OCI-LY1 (cell line): ENCODE data around the gene FBN2.

Experiments used
- H2AFZ ChIP-seq: fragments of 200-600 bp; sonication (generic), shearing (Covaris generic); 2 replicates; pipeline ENCODE4 v1.6.0; 2014; ENCODE audit warnings: antibody characterized with exemption, mild to moderate bottlenecking, low read length
- H3F3A ChIP-seq: fragments of 200-600 bp; sonication (generic), shearing (Covaris generic); 2 replicates; pipeline ENCODE4 v1.6.0; 2014; ENCODE audit warnings: mild to moderate bottlenecking, antibody characterized with exemption, low read length, moderate library complexity; ENCODE audit not compliant: insufficient read depth
- H3K27ac ChIP-seq: fragments of 200-600 bp; sonication (generic); 2 replicates; pipeline ENCODE4 v1.5.1; 2014; ENCODE audit warnings: low read length, mixed run types, mild to moderate bottlenecking, low read depth; ENCODE audit not compliant: poor library complexity, severe bottlenecking
- H3K27me3 ChIP-seq: fragments of 200-600 bp; sonication (generic); 2 replicates; pipeline ENCODE4 v1.6.0; 2014; ENCODE audit warnings: antibody characterized with exemption, mild to moderate bottlenecking, low read length, moderate library complexity; ENCODE audit not compliant: insufficient read depth
- H3K36me3 ChIP-seq: fragments of 200-600 bp; sonication (generic); 2 replicates; pipeline ENCODE4 v1.6.1; 2014; ENCODE audit warnings: mild to moderate bottlenecking, antibody characterized with exemption, low read length, moderate library complexity, mixed read lengths; ENCODE audit not compliant: insufficient read depth
- H3K4me1 ChIP-seq: fragments of 200-600 bp; sonication (generic); 2 replicates; pipeline ENCODE4 v1.5.1; 2014; ENCODE audit warnings: mild to moderate bottlenecking, low read length, moderate library complexity; ENCODE audit not compliant: insufficient read depth, severe bottlenecking
- H3K4me2 ChIP-seq: fragments of 200-600 bp; sonication (generic), shearing (Covaris generic); 2 replicates; pipeline ENCODE4 v1.6.1; 2014; ENCODE audit warnings: low read length
- H3K4me3 ChIP-seq: fragments of 200-600 bp; sonication (generic); 2 replicates; pipeline ENCODE4 v1.5.1; 2014; ENCODE audit warnings: low read length, low read depth, mild to moderate bottlenecking, mixed read lengths; ENCODE audit not compliant: poor library complexity, severe bottlenecking
- H3K79me2 ChIP-seq: fragments of 200-600 bp; shearing (Covaris generic); 2 replicates; pipeline ENCODE4 v1.6.1; 2016; ENCODE audit warnings: mixed run types, low read length, mixed read lengths; ENCODE audit not compliant: insufficient read depth
- H3K9ac ChIP-seq: fragments of 200-600 bp; sonication (generic), shearing (Covaris generic); 2 replicates; pipeline ENCODE4 v1.6.1; 2014; ENCODE audit warnings: mild to moderate bottlenecking, low read length, mixed read lengths
- H3K9me2 ChIP-seq: fragments of 200-600 bp; sonication (generic), shearing (Covaris generic); 2 replicates; pipeline ENCODE4 v1.6.1; 2014; ENCODE audit warnings: low read depth, mild to moderate bottlenecking, low read length, mixed read lengths
- H3K9me3 ChIP-seq: fragments of 200-600 bp; shearing (Covaris generic); 2 replicates; pipeline ENCODE4 v1.6.1; 2014; ENCODE audit warnings: low read length, mixed read lengths
- H4K20me1 ChIP-seq: fragments of 200-600 bp; sonication (generic), shearing (Covaris generic); 2 replicates; pipeline ENCODE4 v1.6.0; 2016; ENCODE audit warnings: mild to moderate bottlenecking, low read length; ENCODE audit not compliant: insufficient read depth
- EZH2 ChIP-seq: fragments of 200-600 bp; sonication (generic), shearing (Covaris generic); IDR thresholded peaks from 2 replicates; pipeline ENCODE4 v1.8.0; 2017; ENCODE audit warnings: borderline replicate concordance, mixed run types, mild to moderate bottlenecking, antibody characterized with exemption, low read length, moderate library complexity, mixed read lengths
- TF ChIP-seq, protein P1 (sequence below): fragments of 200-600 bp; sonication (generic), shearing (Covaris generic); IDR thresholded peaks from 2 replicates; pipeline ENCODE4 v1.5.1; 2017; ENCODE audit warnings: mild to moderate bottlenecking, antibody characterized with exemption, low read length, moderate library complexity, mixed read lengths

FBN2 gene

GRCh38 chr5:128408622-128409021 is 129.4 kb downstream of the FBN2 start:
- no peak overlapping the region for H3K27ac ChIP-seq
- no peaks in the 10 kb centered on the region for H3K9me2 ChIP-seq
- no peak overlapping the region for H3K4me3 ChIP-seq
- no peaks in the 10 kb centered on the region for H3K36me3 ChIP-seq
- no peak overlapping the region for H3K9ac ChIP-seq
- H3K4me1 ChIP-seq = no peaks in the 10 kb centered on the region
- TF ChIP-seq EZH2 = no peak
- TF ChIP-seq, protein P1, sequence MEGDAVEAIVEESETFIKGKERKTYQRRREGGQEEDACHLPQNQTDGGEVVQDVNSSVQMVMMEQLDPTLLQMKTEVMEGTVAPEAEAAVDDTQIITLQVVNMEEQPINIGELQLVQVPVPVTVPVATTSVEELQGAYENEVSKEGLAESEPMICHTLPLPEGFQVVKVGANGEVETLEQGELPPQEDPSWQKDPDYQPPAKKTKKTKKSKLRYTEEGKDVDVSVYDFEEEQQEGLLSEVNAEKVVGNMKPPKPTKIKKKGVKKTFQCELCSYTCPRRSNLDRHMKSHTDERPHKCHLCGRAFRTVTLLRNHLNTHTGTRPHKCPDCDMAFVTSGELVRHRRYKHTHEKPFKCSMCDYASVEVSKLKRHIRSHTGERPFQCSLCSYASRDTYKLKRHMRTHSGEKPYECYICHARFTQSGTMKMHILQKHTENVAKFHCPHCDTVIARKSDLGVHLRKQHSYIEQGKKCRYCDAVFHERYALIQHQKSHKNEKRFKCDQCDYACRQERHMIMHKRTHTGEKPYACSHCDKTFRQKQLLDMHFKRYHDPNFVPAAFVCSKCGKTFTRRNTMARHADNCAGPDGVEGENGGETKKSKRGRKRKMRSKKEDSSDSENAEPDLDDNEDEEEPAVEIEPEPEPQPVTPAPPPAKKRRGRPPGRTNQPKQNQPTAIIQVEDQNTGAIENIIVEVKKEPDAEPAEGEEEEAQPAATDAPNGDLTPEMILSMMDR = no peak
- H3F3A ChIP-seq = no peaks in the 10 kb centered on the region
- no peaks in the 10 kb centered on the region for H3K79me2 ChIP-seq
- no peaks in the 10 kb centered on the region for H4K20me1 ChIP-seq
- H3K9me3 ChIP-seq = no peaks in the 10 kb centered on the region
- H3K4me2 ChIP-seq = no peak overlapping the region
- H2AFZ ChIP-seq = no peak overlapping the region
- H3K27me3 ChIP-seq = no peaks in the 10 kb centered on the region

GRCh38 chr5:128407944-128408343 is 130.1 kb downstream of the FBN2 start:
- TF ChIP-seq EZH2 = no peak
- TF ChIP-seq, protein P1 = no peak
- Histone ChIP-seq H3K9ac (no peak overlapping the region), H3K36me3 (no peaks in the 10 kb centered on the region)

DNA sequence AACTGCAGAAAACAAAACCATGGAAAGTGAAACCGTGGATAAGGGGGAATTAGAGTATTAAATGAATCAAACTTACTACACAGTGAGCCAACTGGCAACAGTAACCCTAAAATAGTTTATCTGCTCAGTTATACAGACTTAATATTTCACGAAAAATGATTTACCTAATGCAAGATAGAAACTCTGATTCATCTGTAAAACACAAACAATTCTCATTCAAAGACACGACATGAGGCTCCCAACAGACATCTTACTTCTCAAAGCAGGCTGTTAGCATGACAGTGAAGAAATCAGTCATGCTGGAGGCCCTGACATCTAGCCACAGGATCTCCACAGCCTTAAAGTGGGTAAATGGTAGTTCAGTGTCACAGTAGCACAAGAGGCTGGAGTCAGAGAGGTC is 131.2 kb downstream of the FBN2 start:
- no peaks in the 10 kb centered on the region for H3F3A ChIP-seq
- no peaks in the 10 kb centered on the region for H3K4me1 ChIP-seq
- no peak overlapping the region for H3K27ac ChIP-seq
- H3K4me3 ChIP-seq = no peak overlapping the region
- no peaks in the 10 kb centered on the region for H3K9me3 ChIP-seq
- H3K4me2 ChIP-seq = no peak overlapping the region
- H3K9ac ChIP-seq = no peak overlapping the region
- H3K27me3 ChIP-seq = no peaks in the 10 kb centered on the region
- H3K36me3 ChIP-seq = no peaks in the 10 kb centered on the region
- TF ChIP-seq EZH2 = no peak
- TF ChIP-seq, protein P1 = no peak
- no peaks in the 10 kb centered on the region for H3K79me2 ChIP-seq
- no peaks in the 10 kb centered on the region for H3K9me2 ChIP-seq
- no peaks in the 10 kb centered on the region for H4K20me1 ChIP-seq
- no peak overlapping the region for H2AFZ ChIP-seq

More at GRCh38 chr5:128407944-128408343, 130.1 kb downstream of the FBN2 start:
- no peak overlapping the region for H3K27ac ChIP-seq
- H3K27me3 ChIP-seq = no peaks in the 10 kb centered on the region
- H4K20me1 ChIP-seq = no peaks in the 10 kb centered on the region
- H3K9me3 ChIP-seq = no peaks in the 10 kb centered on the region
- H3K4me3 ChIP-seq = no peak overlapping the region
- H2AFZ ChIP-seq = no peak overlapping the region
- H3K79me2 ChIP-seq = no peaks in the 10 kb centered on the region
- H3K4me2 ChIP-seq = no peak overlapping the region
- H3K4me1 ChIP-seq = no peaks in the 10 kb centered on the region
- no peaks in the 10 kb centered on the region for H3F3A ChIP-seq
- no peaks in the 10 kb centered on the region for H3K9me2 ChIP-seq
